ENCODE results near the gene TAS2R41. TPM values are rescaled to one million over a fixed set of nuclear protein-coding genes. Genes with fewer than 3 reads are reported as not detected.
A peak's percentile ranks its signal among the peaks of the same experiment; 100 is the strongest.

TAS2R41 gene
- polyA plus RNA-seq, 4 donors: not detected

GRCh38 chr7:143492799-143493739 is 15.4 kb downstream of the TAS2R41 start:
- peaks cover 0 to 2% (median 0%) of the 10 kb centered on the region in 3 donors for H3K27me3 ChIP-seq (ENCODE audit: control insufficient read depth in 3 of 3, insufficient read depth in 3 of 3, low read length in 3 of 3)
- WGBS, 3 donors: 90 to 94% (median 92%) methylated on average over 6 of the region's 6 CpGs
- DNase-seq (no peak), FAIRE-seq (no peak)
- no peak overlapping the region for H3K4me3 ChIP-seq (ENCODE audit: low read depth in 1 of 3, low read length in 3 of 3)
- H3K27ac ChIP-seq (ENCODE audit: low read depth in 1 of 3, low read length in 2 of 3): no peak overlapping the region
- no peaks in the 10 kb centered on the region for H3K9me3 ChIP-seq (ENCODE audit: control insufficient read depth in 2 of 2, insufficient read depth in 1 of 2, low read depth in 1 of 2, low read length in 1 of 2)
- no peaks in the 10 kb centered on the region for H3K4me1 ChIP-seq (ENCODE audit: control insufficient read depth in 3 of 3, insufficient read depth in 2 of 3, low read depth in 1 of 3, low read length in 2 of 3)
- H3K36me3 ChIP-seq (ENCODE audit: control insufficient read depth in 3 of 3, insufficient read depth in 2 of 3, low read depth in 1 of 3, low read length in 3 of 3): no peaks in the 10 kb centered on the region

- FAIRE-seq: no peak
- H3K4me1 ChIP-seq (ENCODE audit: control insufficient read depth in 3 of 3, insufficient read depth in 2 of 3, low read depth in 1 of 3, low read length in 2 of 3): no peaks in the 10 kb centered on the region
- DNase-seq: no peak
These were observed 16.1 kb downstream of the TAS2R41 start for GRCh38 chr7:143493751-143494150.

GRCh38 chr7:143494622-143495021 is 16.9 kb downstream of the TAS2R41 start:
- Histone ChIP-seq H3K4me3 (ENCODE audit: low read depth in 1 of 3, low read length in 3 of 3) (no peak overlapping the region), H3K36me3 (ENCODE audit: control insufficient read depth in 3 of 3, insufficient read depth in 2 of 3, low read depth in 1 of 3, low read length in 3 of 3) (no peaks in the 10 kb centered on the region), H3K27me3 (ENCODE audit: control insufficient read depth in 3 of 3, insufficient read depth in 3 of 3, low read length in 3 of 3) (peaks cover 0 to 2% (median 0%) of the 10 kb centered on the region in 3 donors), H3K27ac (ENCODE audit: low read depth in 1 of 3, low read length in 2 of 3) (no peak overlapping the region), H3K4me1 (ENCODE audit: control insufficient read depth in 3 of 3, insufficient read depth in 2 of 3, low read depth in 1 of 3, low read length in 2 of 3) (peaks cover 0 to 3% (median 0%) of the 10 kb centered on the region in 3 donors), H3K9me3 (ENCODE audit: control insufficient read depth in 2 of 2, insufficient read depth in 1 of 2, low read depth in 1 of 2, low read length in 1 of 2) (no peaks in the 10 kb centered on the region)
- FAIRE-seq (no peak), DNase-seq (no peak)
- WGBS, 3 donors: 69 to 79% (median 71%) methylated on average over 1 of the region's 1 CpG

More at GRCh38 chr7:143493751-143494150, 16.1 kb downstream of the TAS2R41 start:
- Histone ChIP-seq H3K27ac (ENCODE audit: low read depth in 1 of 3, low read length in 2 of 3) (no peak overlapping the region), H3K36me3 (ENCODE audit: control insufficient read depth in 3 of 3, insufficient read depth in 2 of 3, low read depth in 1 of 3, low read length in 3 of 3) (no peaks in the 10 kb centered on the region), H3K9me3 (ENCODE audit: control insufficient read depth in 2 of 2, insufficient read depth in 1 of 2, low read depth in 1 of 2, low read length in 1 of 2) (no peaks in the 10 kb centered on the region), H3K4me3 (ENCODE audit: low read depth in 1 of 3, low read length in 3 of 3) (no peak overlapping the region), H3K27me3 (ENCODE audit: control insufficient read depth in 3 of 3, insufficient read depth in 3 of 3, low read length in 3 of 3) (peaks cover 0 to 2% (median 0%) of the 10 kb centered on the region in 3 donors)
- WGBS, 3 donors: 74 to 86% (median 79%) methylated on average over 1 of the region's 1 CpG

GRCh38 chr7:143495851-143496250 is 18.2 kb downstream of the TAS2R41 start:
- Histone ChIP-seq H3K9me3 (ENCODE audit: control insufficient read depth in 2 of 2, insufficient read depth in 1 of 2, low read depth in 1 of 2, low read length in 1 of 2) (no peaks in the 10 kb centered on the region), H3K4me1 (ENCODE audit: control insufficient read depth in 3 of 3, insufficient read depth in 2 of 3, low read depth in 1 of 3, low read length in 2 of 3) (peaks cover 0 to 3% (median 0%) of the 10 kb centered on the region in 3 donors), H3K27me3 (ENCODE audit: control insufficient read depth in 3 of 3, insufficient read depth in 3 of 3, low read length in 3 of 3) (peaks cover 0 to 2% (median 0%) of the 10 kb centered on the region in 3 donors), H3K27ac (ENCODE audit: low read depth in 1 of 3, low read length in 2 of 3) (no peak overlapping the region), H3K4me3 (ENCODE audit: low read depth in 1 of 3, low read length in 3 of 3) (no peak overlapping the region), H3K36me3 (ENCODE audit: control insufficient read depth in 3 of 3, insufficient read depth in 2 of 3, low read depth in 1 of 3, low read length in 3 of 3) (no peaks in the 10 kb centered on the region)
- DNase-seq: no peak
- no peak for FAIRE-seq

GRCh38 chr7:143496263-143496662 is 18.6 kb downstream of the TAS2R41 start:
- WGBS, 3 donors: 82 to 97% (median 85%) methylated on average over 3 of the region's 3 CpGs
- Histone ChIP-seq H3K4me1 (ENCODE audit: control insufficient read depth in 3 of 3, insufficient read depth in 2 of 3, low read depth in 1 of 3, low read length in 2 of 3) (peaks cover 0 to 3% (median 0%) of the 10 kb centered on the region in 3 donors), H3K4me3 (ENCODE audit: low read depth in 1 of 3, low read length in 3 of 3) (no peak overlapping the region), H3K9me3 (ENCODE audit: control insufficient read depth in 2 of 2, insufficient read depth in 1 of 2, low read depth in 1 of 2, low read length in 1 of 2) (no peaks in the 10 kb centered on the region), H3K27ac (ENCODE audit: low read depth in 1 of 3, low read length in 2 of 3) (no peak overlapping the region), H3K36me3 (ENCODE audit: control insufficient read depth in 3 of 3, insufficient read depth in 2 of 3, low read depth in 1 of 3, low read length in 3 of 3) (no peaks in the 10 kb centered on the region), H3K27me3 (ENCODE audit: control insufficient read depth in 3 of 3, insufficient read depth in 3 of 3, low read length in 3 of 3) (peaks cover 0 to 2% (median 0%) of the 10 kb centered on the region in 3 donors)
- DNase-seq (no peak), FAIRE-seq (no peak)

- WGBS, 3 donors: 79 to 85% (median 82%) methylated on average over 4 of the region's 4 CpGs
- Histone ChIP-seq H3K27me3 (ENCODE audit: control insufficient read depth in 3 of 3, insufficient read depth in 3 of 3, low read length in 3 of 3) (peaks cover 0 to 2% (median 0%) of the 10 kb centered on the region in 3 donors), H3K36me3 (ENCODE audit: control insufficient read depth in 3 of 3, insufficient read depth in 2 of 3, low read depth in 1 of 3, low read length in 3 of 3) (no peaks in the 10 kb centered on the region), H3K4me1 (ENCODE audit: control insufficient read depth in 3 of 3, insufficient read depth in 2 of 3, low read depth in 1 of 3, low read length in 2 of 3) (peaks cover 0 to 3% (median 0%) of the 10 kb centered on the region in 3 donors), H3K27ac (ENCODE audit: low read depth in 1 of 3, low read length in 2 of 3) (no peak overlapping the region), H3K9me3 (ENCODE audit: control insufficient read depth in 2 of 2, insufficient read depth in 1 of 2, low read depth in 1 of 2, low read length in 1 of 2) (no peaks in the 10 kb centered on the region), H3K4me3 (ENCODE audit: low read depth in 1 of 3, low read length in 3 of 3) (no peak overlapping the region)
- FAIRE-seq (no peak), DNase-seq (no peak)
These were observed 19.5 kb downstream of the TAS2R41 start for GRCh38 chr7:143497008-143497795.

GRCh38 chr7:143499246-143499645 is 21.6 kb downstream of the TAS2R41 start:
- 5 to 14% (median 10%) methylated on average over 2 of the region's 2 CpGs for WGBS, 3 donors

DNA sequence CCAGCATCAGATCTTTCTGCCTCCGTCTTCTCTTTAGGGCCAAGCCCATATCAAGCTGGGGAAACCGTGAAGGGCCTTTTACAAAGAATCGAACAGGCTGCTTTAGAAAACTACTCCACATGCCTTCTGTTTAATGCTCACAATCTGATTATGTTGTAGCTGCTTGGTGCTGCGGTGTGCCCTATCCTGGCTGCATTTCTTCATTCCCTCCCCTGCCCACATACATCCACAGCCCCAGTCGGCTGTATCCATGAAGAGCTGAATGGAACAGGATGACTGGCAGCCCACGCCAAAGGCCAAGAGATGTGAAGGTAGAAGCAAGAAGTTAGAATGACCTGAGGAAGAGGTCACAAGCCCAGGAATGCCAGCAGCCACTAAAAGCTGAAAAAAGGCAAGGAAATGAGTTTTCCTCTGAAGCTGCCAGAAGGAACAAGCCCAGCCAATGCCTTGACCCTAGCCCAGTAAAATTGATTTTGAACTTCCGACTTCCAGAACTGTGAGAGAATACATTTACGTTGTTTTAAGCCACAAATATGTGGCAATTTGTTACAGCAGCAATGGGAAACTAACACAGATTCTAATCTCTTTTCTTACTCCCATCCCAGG is 22.2 kb downstream of the TAS2R41 start:
- H3K27me3 ChIP-seq (ENCODE audit: control insufficient read depth in 3 of 3, insufficient read depth in 3 of 3, low read length in 3 of 3): no peaks in the 10 kb centered on the region
- FAIRE-seq: no peak
- H3K4me1 ChIP-seq (ENCODE audit: control insufficient read depth in 3 of 3, insufficient read depth in 2 of 3, low read depth in 1 of 3, low read length in 2 of 3): peaks cover 0 to 3% (median 0%) of the 10 kb centered on the region in 3 donors
- no peak overlapping the region for H3K4me3 ChIP-seq (ENCODE audit: low read depth in 1 of 3, low read length in 3 of 3)
- DNase-seq: no peak
- no peaks in the 10 kb centered on the region for H3K9me3 ChIP-seq (ENCODE audit: control insufficient read depth in 2 of 2, insufficient read depth in 1 of 2, low read depth in 1 of 2, low read length in 1 of 2)
- H3K36me3 ChIP-seq (ENCODE audit: control insufficient read depth in 3 of 3, insufficient read depth in 2 of 3, low read depth in 1 of 3, low read length in 3 of 3): no peaks in the 10 kb centered on the region
- H3K27ac ChIP-seq (ENCODE audit: low read depth in 1 of 3, low read length in 2 of 3): peak overlapping the region in 1 of 3 donors; percentile 66
- WGBS, 3 donors: 84 to 91% (median 89%) methylated on average over 8 of the region's 8 CpGs

More at GRCh38 chr7:143499246-143499645, 21.6 kb downstream of the TAS2R41 start:
- DNase-seq (peak; percentile 12 to 43), FAIRE-seq (no peak)
- no peaks in the 10 kb centered on the region for H3K36me3 ChIP-seq (ENCODE audit: control insufficient read depth in 3 of 3, insufficient read depth in 2 of 3, low read depth in 1 of 3, low read length in 3 of 3)
- peak overlapping the region in 1 of 3 donors; percentile 66 for H3K27ac ChIP-seq (ENCODE audit: low read depth in 1 of 3, low read length in 2 of 3)
- no peak overlapping the region for H3K4me3 ChIP-seq (ENCODE audit: low read depth in 1 of 3, low read length in 3 of 3)
- H3K4me1 ChIP-seq (ENCODE audit: control insufficient read depth in 3 of 3, insufficient read depth in 2 of 3, low read depth in 1 of 3, low read length in 2 of 3): peaks cover 0 to 3% (median 0%) of the 10 kb centered on the region in 3 donors
- H3K27me3 ChIP-seq (ENCODE audit: control insufficient read depth in 3 of 3, insufficient read depth in 3 of 3, low read length in 3 of 3): no peaks in the 10 kb centered on the region
- no peaks in the 10 kb centered on the region for H3K9me3 ChIP-seq (ENCODE audit: control insufficient read depth in 2 of 2, insufficient read depth in 1 of 2, low read depth in 1 of 2, low read length in 1 of 2)
